Esophagus (tissue), 2 donors: ENCODE data around the gene FOSL1. TPM values are rescaled to one million over a fixed set of nuclear protein-coding genes. Genes with fewer than 3 reads are reported as not detected.

Experiments used
- H3K27ac ChIP-seq, 2 donors: one replicate each; pipeline ENCODE4 v1.5.1; 2013; ENCODE audit warnings: low read depth in 2 of 2, mild to moderate bottlenecking in 2 of 2, inconsistent platforms in 1 of 2, low read length in 1 of 2, moderate library complexity in 1 of 2
- H3K27me3 ChIP-seq, 2 donors: one replicate each; pipeline ENCODE4 v1.6.1; 2013; ENCODE audit warnings: low read length in 2 of 2, control low read depth in 1 of 2, mild to moderate bottlenecking in 1 of 2; ENCODE audit not compliant: insufficient read depth in 2 of 2, control insufficient read depth in 1 of 2
- H3K36me3 ChIP-seq, 2 donors: one replicate each; pipeline ENCODE4 v1.6.1; 2013; ENCODE audit warnings: low read length in 1 of 2; ENCODE audit not compliant: control insufficient read depth in 2 of 2, insufficient read depth in 2 of 2
- H3K4me1 ChIP-seq, 2 donors: one replicate each; pipeline ENCODE4 v1.6.1; 2013; ENCODE audit warnings: low read length in 1 of 2; ENCODE audit not compliant: control insufficient read depth in 2 of 2, insufficient read depth in 2 of 2
- H3K4me3 ChIP-seq, 2 donors: one replicate each; pipeline ENCODE4 v1.5.1; 2013; ENCODE audit warnings: low read length in 2 of 2, mild to moderate bottlenecking in 2 of 2, low read depth in 1 of 2, moderate library complexity in 1 of 2
- H3K9me3 ChIP-seq, 2 donors: one replicate each; pipeline ENCODE4 v1.6.1; 2013; ENCODE audit warnings: mild to moderate bottlenecking in 2 of 2, low read depth in 1 of 2, low read length in 1 of 2, moderate library complexity in 1 of 2; ENCODE audit not compliant: control insufficient read depth in 2 of 2, insufficient read depth in 1 of 2
- WGBS, 2 donors: extraction: QIAGEN DNeasy Blood & Tissue Kit; methylation state at CpG; one replicate each; pipeline ENCODE4 v1.1.7; 2013; 5-methylcytosine and 5-hydroxymethylcytosine counted together
- polyA plus RNA-seq, 2 donors: library from polyadenylated mRNA; stranded (reverse); fragments of 200-250 nt; gene quantifications; one replicate each; pipeline ENCODE4 v1.2.3, GENCODE V29; 2013
- donor health status: healthy with polysubstance abuse.
- donor health status: Bipolar disorder and iron deficiency.

Gene FOSL1
- polyA plus RNA-seq, 2 donors, result 26.7 to 39.6 TPM

- no peaks in the 10 kb centered on the region for H3K27me3 ChIP-seq
- 72 to 76% methylated on average over 11 of the region's 11 CpGs for WGBS, 2 donors
- H3K27ac ChIP-seq, result peak overlapping the region; percentile 89 to 96
- no peaks in the 10 kb centered on the region for H3K9me3 ChIP-seq
- H3K4me3 ChIP-seq, result peak overlapping the region in 1 of 2 donors; percentile 69
- H3K36me3 ChIP-seq, result no peaks in the 10 kb centered on the region
- peaks cover 0 to 10% of the 10 kb centered on the region in 2 donors for H3K4me1 ChIP-seq
Measured at GRCh38 chr11:65900899-65901180, 652 bp upstream of the FOSL1 start.

- WGBS, 2 donors, result 1 to 2% methylated on average over 57 to 78 of the region's 78 CpGs
- Histone ChIP-seq H3K4me3 (peak overlapping the region; percentile 59 to 69), H3K27me3 (no peaks in the 10 kb centered on the region)
Measured at GRCh38 chr11:65899356-65900124, 648 bp downstream of the FOSL1 start.

GRCh38 chr11:65898656-65899355 lies 1.4 kb downstream of the FOSL1 start:
- Histone ChIP-seq H3K9me3 (no peaks in the 10 kb centered on the region), H3K4me1 (peaks cover 2 to 10% of the 10 kb centered on the region in 2 donors), H3K36me3 (no peaks in the 10 kb centered on the region), H3K27me3 (no peaks in the 10 kb centered on the region), H3K27ac (peak overlapping the region; percentile 40 to 96), H3K4me3 (peak overlapping the region; percentile 59 to 69)
- WGBS, 2 donors, result 23 to 30% methylated on average over 21 to 28 of the region's 28 CpGs

More at GRCh38 chr11:65899356-65900124, 648 bp downstream of the FOSL1 start:
- Histone ChIP-seq H3K27ac (peak overlapping the region; percentile 89 to 96), H3K4me1 (peaks cover 0 to 10% of the 10 kb centered on the region in 2 donors), H3K36me3 (no peaks in the 10 kb centered on the region), H3K9me3 (no peaks in the 10 kb centered on the region)

- 72 to 81% methylated on average over 4 of the region's 4 CpGs for WGBS, 2 donors
- Histone ChIP-seq H3K27me3 (no peaks in the 10 kb centered on the region), H3K36me3 (no peaks in the 10 kb centered on the region), H3K4me1 (peaks cover 2 to 8% of the 10 kb centered on the region in 2 donors), H3K9me3 (no peaks in the 10 kb centered on the region), H3K4me3 (no peak overlapping the region), H3K27ac (no peak overlapping the region)
Measured at GRCh38 chr11:65897020-65897471, 3.1 kb downstream of the FOSL1 start.

GRCh38 chr11:65896034-65896999 lies 3.9 kb downstream of the FOSL1 start:
- 87 to 91% methylated on average over 14 of the region's 14 CpGs for WGBS, 2 donors
- Histone ChIP-seq H3K9me3 (no peaks in the 10 kb centered on the region), H3K4me1 (peaks cover 7 to 13% of the 10 kb centered on the region in 2 donors), H3K27ac (no peak overlapping the region), H3K27me3 (no peaks in the 10 kb centered on the region), H3K36me3 (no peaks in the 10 kb centered on the region), H3K4me3 (no peak overlapping the region)

- Histone ChIP-seq H3K27ac (no peak overlapping the region), H3K36me3 (no peaks in the 10 kb centered on the region), H3K4me3 (no peak overlapping the region), H3K27me3 (no peaks in the 10 kb centered on the region), H3K4me1 (peaks cover 7 to 15% of the 10 kb centered on the region in 2 donors), H3K9me3 (no peaks in the 10 kb centered on the region)
- 86 to 88% methylated on average over 5 of the region's 5 CpGs for WGBS, 2 donors
Measured at GRCh38 chr11:65895482-65895981, 4.7 kb downstream of the FOSL1 start.

- no peaks in the 10 kb centered on the region for H3K36me3 ChIP-seq
- H3K27me3 ChIP-seq, result no peaks in the 10 kb centered on the region
- peak overlapping the region in 1 of 2 donors; percentile 2 for H3K4me3 ChIP-seq
- 72 to 76% methylated on average over 16 of the region's 16 CpGs for WGBS, 2 donors
- H3K27ac ChIP-seq, result peak overlapping the region; percentile 74 to 83
- peaks cover 7 to 10% of the 10 kb centered on the region in 2 donors for H3K4me1 ChIP-seq
- no peaks in the 10 kb centered on the region for H3K9me3 ChIP-seq
Measured at GRCh38 chr11:65894034-65894591, 6.1 kb downstream of the FOSL1 start.

- Histone ChIP-seq H3K27ac (peak overlapping the region in 1 of 2 donors; percentile 98), H3K9me3 (no peaks in the 10 kb centered on the region), H3K27me3 (no peaks in the 10 kb centered on the region), H3K4me1 (peaks cover 7 to 11% of the 10 kb centered on the region in 2 donors), H3K4me3 (no peak overlapping the region), H3K36me3 (no peaks in the 10 kb centered on the region)
- 72 to 77% methylated on average over 10 of the region's 10 CpGs for WGBS, 2 donors
Measured at GRCh38 chr11:65892661-65893317, 7.4 kb downstream of the FOSL1 start.
